Keratinocyte (primary cell): ENCODE measurements around the gene FGFBP2. TPM values are rescaled to one million over a fixed set of nuclear protein-coding genes. Genes with fewer than 3 reads are reported as not detected.

Experiments used
- DNase-seq: peaks from one replicate; pipeline ENCODE4 v3.0.0-alpha.2; 2011; ENCODE audit warnings: low read depth, missing footprints, low spot score
- FAIRE-seq: peaks from 2 replicates; lab custom pipeline; 2011; peaks lifted over from hg19 to GRCh38; lab: Jason Lieb, UNC
- H2AFZ ChIP-seq: 2 replicates; pipeline ENCODE4 v1.6.0; 2012; ENCODE audit warnings: low read length, control low read depth, inconsistent platforms; ENCODE audit not compliant: control insufficient read depth
- H3K27ac ChIP-seq: 2 replicates; pipeline ENCODE4 v1.5.1; 2011; ENCODE audit warnings: low read length; ENCODE audit not compliant: control insufficient read depth, insufficient read depth
- H3K27me3 ChIP-seq: 3 replicates; pipeline ENCODE4 v1.6.0; 2011; ENCODE audit warnings: low read length; ENCODE audit not compliant: control insufficient read depth, insufficient read depth; ENCODE audit errors: extremely low read depth
- H3K36me3 ChIP-seq, 2 experiments: 2 replicates in 1 of 2; 3 replicates in 1 of 2; pipeline ENCODE4 v1.5.1; 2011; ENCODE audit warnings: low read length in 2 of 2, mild to moderate bottlenecking in 1 of 2; ENCODE audit not compliant: control insufficient read depth in 2 of 2, insufficient read depth in 2 of 2; ENCODE audit errors: extremely low read depth in 1 of 2
- H3K4me1 ChIP-seq: 3 replicates; pipeline ENCODE4 v1.5.1; 2011; ENCODE audit warnings: low read length; ENCODE audit not compliant: control insufficient read depth, insufficient read depth; ENCODE audit errors: extremely low read depth
- H3K4me2 ChIP-seq: 3 replicates; pipeline ENCODE4 v1.6.0; 2011; ENCODE audit warnings: low read depth, low read length; ENCODE audit not compliant: control insufficient read depth, insufficient read depth; ENCODE audit errors: extremely low read depth
- H3K4me3 ChIP-seq, 3 experiments: fragments of 200-600 bp in 1 of 3; sonication (generic) in 1 of 3; 2 replicates in 2 of 3; 3 replicates in 1 of 3; pipeline ENCODE4 v1.5.1; 2011 to 2016; ENCODE audit warnings: low read length in 3 of 3, mild to moderate bottlenecking in 3 of 3, control low read depth in 2 of 3, inconsistent platforms in 1 of 3, low read depth in 1 of 3, mixed read lengths in 1 of 3, mixed run types in 1 of 3, moderate library complexity in 1 of 3; ENCODE audit not compliant: control insufficient read depth in 2 of 3, insufficient read depth in 2 of 3; ENCODE audit errors: extremely low read depth in 1 of 3
- H3K79me2 ChIP-seq: 2 replicates; pipeline ENCODE4 v1.6.0; 2012; ENCODE audit warnings: low read length; ENCODE audit not compliant: control insufficient read depth, insufficient read depth
- H3K9ac ChIP-seq: 3 replicates; pipeline ENCODE4 v1.6.0; 2011; ENCODE audit warnings: low read length; ENCODE audit not compliant: control insufficient read depth, insufficient read depth; ENCODE audit errors: extremely low read depth
- H3K9me1 ChIP-seq: 3 replicates; pipeline ENCODE4 v1.6.0; 2011; ENCODE audit warnings: low read length; ENCODE audit not compliant: control insufficient read depth, insufficient read depth; ENCODE audit errors: extremely low read depth
- H3K9me3 ChIP-seq: 2 replicates; pipeline ENCODE4 v1.5.1; 2012; ENCODE audit warnings: low read depth, low read length; ENCODE audit not compliant: control insufficient read depth
- H4K20me1 ChIP-seq: 3 replicates; pipeline ENCODE4 v1.6.0; 2011; ENCODE audit warnings: low read length; ENCODE audit not compliant: control insufficient read depth, insufficient read depth; ENCODE audit errors: extremely low read depth
- EZH2 ChIP-seq: IDR thresholded peaks from one replicate; pipeline ENCODE4 v1.6.1; 2012; ENCODE audit warnings: inconsistent platforms, mild to moderate bottlenecking, low read length, moderate library complexity
- dilution Hi-C: fragments of 300-500 bp; cut with MboI; formaldehyde crosslinking; loops from one replicate; pipeline ENCODE4 v1.7.0; 2020; ENCODE audit warnings: low sequenced_read_pairs; ENCODE audit not compliant: extremely low pct_ligation_motif_present
- polyA plus RNA-seq, 5 experiments: library from polyadenylated mRNA; depleted of rRNA in 3 of 5; stranded (reverse) in 3 of 5; stranded (forward) in 1 of 5; unstranded in 1 of 5; fragments of >200 nt; gene quantifications; 1 replicate in 1 of 5; 2 replicates in 3 of 5; 3 replicates in 1 of 5; pipeline versions ENCODE4 v1.2.1 to v1.2.3, GENCODE V29; 2011 to 2012; ENCODE audit warnings: missing spikeins in 2 of 5, low read depth in 1 of 5, low replicate concordance in 1 of 5
- TF ChIP-seq, protein P1 (sequence below), 3 experiments: IDR thresholded peaks in 1 of 3; conservative IDR thresholded peaks in 1 of 3; optimal IDR thresholded peaks in 1 of 3; 2 replicates in 2 of 3; 3 replicates in 1 of 3; pipeline versions ENCODE3 to v1.5.1; 2011; ENCODE audit warnings: low read length in 3 of 3, mild to moderate bottlenecking in 3 of 3, moderate library complexity in 2 of 3, control low read depth in 1 of 3, inconsistent platforms in 1 of 3; ENCODE audit not compliant: insufficient read depth in 2 of 3; ENCODE audit errors: extremely low read depth in 1 of 3

Gene FGFBP2
- polyA plus RNA-seq, 1 donor (not counting 4 experiments of a cell fraction or from before 2014, with no cell fraction given), result not detected

DNA sequence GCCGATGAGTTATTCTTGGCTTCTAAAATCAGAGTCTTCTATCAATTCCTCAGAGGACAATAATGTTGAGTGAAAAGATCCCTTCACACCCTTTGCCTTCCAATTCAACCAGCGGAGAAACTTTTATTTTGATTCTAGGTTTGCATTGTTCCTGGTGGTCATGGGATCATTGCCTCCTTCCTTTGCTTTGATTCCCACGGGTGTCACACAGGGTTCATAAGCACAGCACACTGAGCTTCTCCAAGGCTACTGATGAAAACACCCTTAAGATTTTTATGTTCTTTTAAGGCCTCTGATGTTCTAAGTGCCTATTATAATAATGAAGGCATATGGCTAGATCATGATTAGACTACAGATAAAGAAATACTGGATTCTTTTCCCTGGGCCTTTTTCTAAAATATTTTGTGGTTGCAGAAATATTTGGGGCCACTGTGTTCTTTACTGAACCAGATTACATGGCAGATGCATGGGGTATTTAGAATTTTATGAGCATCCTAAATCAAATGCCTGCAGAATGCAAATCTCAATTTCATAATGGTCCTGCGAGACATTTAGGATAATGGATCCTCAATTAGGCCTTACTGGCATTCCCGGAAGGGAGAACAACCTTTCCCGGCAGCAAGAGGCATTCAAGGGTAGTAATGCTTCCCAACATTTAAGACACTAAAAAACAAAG lies 43.9 kb upstream of the FGFBP2 start:
- no peaks in the 10 kb centered on the region for H4K20me1 ChIP-seq
- no peaks in the 10 kb centered on the region for H3K79me2 ChIP-seq
- H3K9me3 ChIP-seq, result no peaks in the 10 kb centered on the region
- TF ChIP-seq, protein P1, sequence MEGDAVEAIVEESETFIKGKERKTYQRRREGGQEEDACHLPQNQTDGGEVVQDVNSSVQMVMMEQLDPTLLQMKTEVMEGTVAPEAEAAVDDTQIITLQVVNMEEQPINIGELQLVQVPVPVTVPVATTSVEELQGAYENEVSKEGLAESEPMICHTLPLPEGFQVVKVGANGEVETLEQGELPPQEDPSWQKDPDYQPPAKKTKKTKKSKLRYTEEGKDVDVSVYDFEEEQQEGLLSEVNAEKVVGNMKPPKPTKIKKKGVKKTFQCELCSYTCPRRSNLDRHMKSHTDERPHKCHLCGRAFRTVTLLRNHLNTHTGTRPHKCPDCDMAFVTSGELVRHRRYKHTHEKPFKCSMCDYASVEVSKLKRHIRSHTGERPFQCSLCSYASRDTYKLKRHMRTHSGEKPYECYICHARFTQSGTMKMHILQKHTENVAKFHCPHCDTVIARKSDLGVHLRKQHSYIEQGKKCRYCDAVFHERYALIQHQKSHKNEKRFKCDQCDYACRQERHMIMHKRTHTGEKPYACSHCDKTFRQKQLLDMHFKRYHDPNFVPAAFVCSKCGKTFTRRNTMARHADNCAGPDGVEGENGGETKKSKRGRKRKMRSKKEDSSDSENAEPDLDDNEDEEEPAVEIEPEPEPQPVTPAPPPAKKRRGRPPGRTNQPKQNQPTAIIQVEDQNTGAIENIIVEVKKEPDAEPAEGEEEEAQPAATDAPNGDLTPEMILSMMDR (optimal IDR thresholded peaks at IDR 0.05 in 1 of 3, IDR thresholded peaks at IDR 0.05 in 1 of 3, conservative IDR thresholded peaks at IDR 0.05 in 1 of 3; ENCODE audit: extremely low read depth in 1 of 3, insufficient read depth in 2 of 3, low read length in 3 of 3), result no peak
- TF ChIP-seq EZH2, result no peak
- H2AFZ ChIP-seq, result no peak overlapping the region
- dilution Hi-C loops, result no loop called here
- H3K36me3 ChIP-seq, result no peaks in the 10 kb centered on the region
- H3K4me1 ChIP-seq, result no peaks in the 10 kb centered on the region
- DNase-seq, result no peak
- H3K9me1 ChIP-seq, result no peaks in the 10 kb centered on the region
- no peak overlapping the region for H3K4me3 ChIP-seq
- FAIRE-seq, result no peak
- H3K9ac ChIP-seq, result no peak overlapping the region
- peaks cover 17% of the 10 kb centered on the region for H3K27me3 ChIP-seq
- no peak overlapping the region for H3K27ac ChIP-seq
- H3K4me2 ChIP-seq, result no peak overlapping the region

DNA sequence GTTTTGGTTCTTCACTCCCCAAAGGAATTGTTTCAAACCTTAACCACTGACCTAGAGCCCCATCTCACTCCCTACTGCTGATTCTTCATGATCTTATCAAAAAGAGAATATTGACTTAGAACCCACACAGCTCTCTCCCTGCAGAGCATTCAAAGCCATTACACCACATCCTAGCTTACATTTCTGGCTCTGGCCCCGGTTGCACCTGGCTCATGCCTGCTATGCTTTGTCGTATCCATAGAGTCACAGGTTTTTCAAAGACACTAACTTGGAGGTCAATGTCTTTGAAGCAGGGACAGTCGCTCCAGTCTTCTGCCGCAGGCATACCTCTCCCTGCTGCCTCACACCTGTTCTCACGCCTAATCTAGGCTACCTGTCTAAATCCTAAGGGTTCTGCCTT lies 42.7 kb upstream of the FGFBP2 start:
- Histone ChIP-seq H3K4me1 (no peaks in the 10 kb centered on the region), H3K4me2 (no peak overlapping the region), H4K20me1 (no peaks in the 10 kb centered on the region), H3K4me3 (no peak overlapping the region), H3K9ac (no peak overlapping the region), H3K27me3 (peaks cover 17% of the 10 kb centered on the region), H3K9me1 (no peaks in the 10 kb centered on the region), H3K9me3 (no peaks in the 10 kb centered on the region), H3K36me3 (no peaks in the 10 kb centered on the region), H3K79me2 (no peaks in the 10 kb centered on the region), H3K27ac (no peak overlapping the region), H2AFZ (no peak overlapping the region)
- TF ChIP-seq, protein P1 (optimal IDR thresholded peaks at IDR 0.05 in 1 of 3, IDR thresholded peaks at IDR 0.05 in 1 of 3, conservative IDR thresholded peaks at IDR 0.05 in 1 of 3; ENCODE audit: extremely low read depth in 1 of 3, insufficient read depth in 2 of 3, low read length in 3 of 3), result no peak
- TF ChIP-seq EZH2, result no peak
- FAIRE-seq (no peak), DNase-seq (no peak)
- dilution Hi-C loops, result no loop called here
